T-cell (primary cell): Measurements from ENCODE around the gene PLCL2. TPM values are rescaled to one million over a fixed set of nuclear protein-coding genes. Genes with fewer than 3 reads are reported as not detected.
"Not testable (repeated sequence)": the region's sequence is repeated elsewhere in the genome, so short reads cannot be mapped to it uniquely, and the experiment has no call there.

Source experiments
- ATAC-seq, 4 experiments: fragments of 200-7000 bp in 3 of 4; fragments of 150-1000 bp in 1 of 4; cut with Tn5 transposase; replicated peaks in 1 of 4; 1 replicate in 3 of 4; 2 replicates in 1 of 4; pipeline ENCODE4 v1.10.0; 2021; ENCODE audit warnings: moderate library complexity in 3 of 4, mild to moderate bottlenecking in 2 of 4, moderate number of reproducible peaks in 1 of 4
- CTCF ChIA-PET, 2 donors: fragments of 300-600 bp; sonication (Branson Sonifier 250); formaldehyde crosslinking; loops; one replicate each; lab custom pipeline; 2022; ENCODE audit warnings: antibody characterized with exemption in 2 of 2; lab: Charles Lee
- POLR2A ChIA-PET, 2 donors: fragments of 300-600 bp; sonication (Branson Sonifier 250); formaldehyde crosslinking; loops; one replicate each; lab custom pipeline; 2022; ENCODE audit warnings: antibody characterized with exemption in 2 of 2; lab: Charles Lee
- DNase-seq, 35 experiments: peaks; one replicate each; pipeline versions ENCODE4 v3.0.0 to v3.0.0-alpha.2; 2013 to 2023
- H3K27ac ChIP-seq: one replicate; pipeline ENCODE4 v1.5.1; 2013; ENCODE audit warnings: low read length
- H3K27me3 ChIP-seq, 2 experiments: replicated peaks in 1 of 2; 1 replicate in 1 of 2; 2 replicates in 1 of 2; pipeline versions ENCODE4 v1.6.1 to v1.7.0; 2013; ENCODE audit warnings: low read length in 1 of 2, mixed read lengths in 1 of 2; ENCODE audit not compliant: control insufficient read depth in 2 of 2, insufficient read depth in 2 of 2; ENCODE audit errors: extremely low read depth in 1 of 2
- H3K36me3 ChIP-seq, 2 donors: 1 replicate in 1 of 2; 2 replicates in 1 of 2; pipeline versions ENCODE4 v1.6.1 to v1.7.0; 2013; ENCODE audit warnings: low read length in 1 of 2; ENCODE audit not compliant: control insufficient read depth in 2 of 2, insufficient read depth in 1 of 2; ENCODE audit errors: extremely low read depth in 1 of 2
- H3K4me1 ChIP-seq, 2 experiments: 1 replicate in 1 of 2; 2 replicates in 1 of 2; pipeline versions ENCODE4 v1.6.1 to v1.7.0; 2013; ENCODE audit warnings: low read length in 2 of 2, mixed read lengths in 1 of 2; ENCODE audit not compliant: insufficient read depth in 2 of 2, control insufficient read depth in 1 of 2; ENCODE audit errors: extremely low read depth in 1 of 2
- H3K4me3 ChIP-seq, 2 donors: 1 replicate in 1 of 2; 2 replicates in 1 of 2; pipeline versions ENCODE4 v1.5.1 to v1.7.0; 2013; ENCODE audit warnings: mild to moderate bottlenecking in 2 of 2, low read length in 1 of 2, moderate library complexity in 1 of 2; ENCODE audit not compliant: control insufficient read depth in 1 of 2; ENCODE audit errors: extremely low read depth in 1 of 2
- H3K9me3 ChIP-seq: 2 replicates; pipeline ENCODE4 v1.7.0; 2013
- H3K27ac Mint-ChIP-seq, 2 donors: one replicate each; pipeline ENCODE4 v1.8.0; 2020 to 2021; ENCODE audit warnings: mild to moderate bottlenecking in 2 of 2, mixed read lengths in 2 of 2
- H3K27me3 Mint-ChIP-seq, 2 donors: one replicate each; pipeline ENCODE4 v1.8.0; 2021 to 2022; ENCODE audit warnings: mixed read lengths in 2 of 2
- H3K36me3 Mint-ChIP-seq: one replicate; pipeline ENCODE4 v1.8.0; 2021; ENCODE audit warnings: mixed read lengths
- H3K4me1 Mint-ChIP-seq, 3 donors: one replicate each; pipeline ENCODE4 v1.8.0; 2020 to 2022; ENCODE audit warnings: mixed read lengths in 3 of 3, mild to moderate bottlenecking in 1 of 3
- H3K4me3 Mint-ChIP-seq, 3 donors: one replicate each; pipeline ENCODE4 v1.8.0; 2020 to 2022; ENCODE audit warnings: mild to moderate bottlenecking in 3 of 3, mixed read lengths in 3 of 3, moderate library complexity in 3 of 3
- H3K9me3 Mint-ChIP-seq, 3 donors: one replicate each; pipeline ENCODE4 v1.8.0; 2020 to 2022; ENCODE audit warnings: mixed read lengths in 3 of 3
- WGBS: methylation state at CpG from one replicate; pipeline ENCODE4 v1.1.5; 2013; ENCODE audit warnings: missing lambda C conversion rate; ENCODE audit not compliant: insufficient coverage; 5-methylcytosine and 5-hydroxymethylcytosine counted together
- total RNA-seq, 35 experiments: library from RNA in 6 of 35; stranded (reverse) in 6 of 35; fragments of 120-200 nt in 1 of 35; gene quantifications; one replicate each; pipeline versions ENCODE4 v1.2.1 to v1.2.4 and lab custom pipeline; 2013 to 2026

The PLCL2 gene
- total RNA-seq, 5 donors from 2014 or later (not counting 1 experiment from before 2014, with no cell fraction given): 53.4 to 68.1 (median 60.9) TPM

DNA sequence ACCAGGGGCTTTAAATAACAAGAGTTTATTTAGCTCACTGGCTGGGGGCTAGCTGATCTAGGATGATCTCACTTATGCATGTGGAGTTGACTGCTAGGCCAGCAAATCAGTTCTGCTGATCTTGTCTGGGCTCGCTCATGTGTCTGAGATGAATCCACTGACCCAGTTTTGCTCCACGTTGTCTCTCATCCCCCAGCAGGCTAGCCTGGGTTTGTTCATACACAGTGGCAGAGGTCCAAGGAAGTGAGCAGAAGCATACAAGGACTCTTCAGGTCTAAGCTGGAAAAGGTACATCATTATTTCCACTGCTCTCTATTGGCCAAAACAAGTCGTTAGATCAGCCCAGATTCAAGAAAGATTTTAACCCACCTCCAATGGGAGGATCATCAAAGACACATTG, 238.0 kb downstream of the PLCL2 start:
- Mint-ChIP-seq H3K27me3 (no peaks in the 10 kb centered on the region), H3K36me3 (peaks cover 5% of the 10 kb centered on the region), H3K9me3 (peaks cover 0 to 5% (median 1%) of the 10 kb centered on the region in 3 donors), H3K4me1 (peaks cover 0 to 6% (median 0%) of the 10 kb centered on the region in 3 donors), H3K27ac (no peak overlapping the region), H3K4me3 (no peak overlapping the region)
- ChIA-PET CTCF (no interaction called here), POLR2A (no interaction called here)
- Histone ChIP-seq H3K4me1 (no peaks in the 10 kb centered on the region), H3K4me3 (no peak overlapping the region), H3K27ac (no peak overlapping the region), H3K9me3 (no peaks in the 10 kb centered on the region), H3K36me3 (no peaks in the 10 kb centered on the region), H3K27me3 (no peaks in the 10 kb centered on the region)
- 88% methylated on average over 2 of the region's 3 CpGs for WGBS
- no peak for DNase-seq
- no peak for ATAC-seq

GRCh38 chr3:17125738-17126442, 241.1 kb downstream of the PLCL2 start:
- CTCF ChIA-PET: no interaction called here
- no CpG with 5 or more reads among the region's 2 CpGs for WGBS
- H3K27ac ChIP-seq: no peak overlapping the region

GRCh38 chr3:17128671-17129070, 243.9 kb downstream of the PLCL2 start:
- H3K4me3 ChIP-seq, POLR2A ChIA-PET, CTCF ChIA-PET, H3K27me3 ChIP-seq, H3K9me3 ChIP-seq, H3K27me3 Mint-ChIP-seq, H3K36me3 ChIP-seq, H3K27ac ChIP-seq, H3K4me1 ChIP-seq, H3K9me3 Mint-ChIP-seq, H3K4me1 Mint-ChIP-seq, ATAC-seq, DNase-seq, H3K27ac Mint-ChIP-seq, H3K4me3 Mint-ChIP-seq, H3K36me3 Mint-ChIP-seq: not testable (repeated sequence)
- whole genome bisulfite sequencing: 100% methylated on average over 3 of the region's 3 CpGs

More at GRCh38 chr3:17125738-17126442, 241.1 kb downstream of the PLCL2 start:
- Mint-ChIP-seq H3K27me3 (no peaks in the 10 kb centered on the region), H3K4me1 (peaks cover 0 to 6% (median 0%) of the 10 kb centered on the region in 3 donors), H3K36me3 (peaks cover 5% of the 10 kb centered on the region), H3K9me3 (peaks cover 0 to 5% (median 5%) of the 10 kb centered on the region in 3 donors), H3K27ac (no peak overlapping the region), H3K4me3 (no peak overlapping the region)
- Histone ChIP-seq H3K4me1 (no peaks in the 10 kb centered on the region), H3K9me3 (no peaks in the 10 kb centered on the region), H3K36me3 (no peaks in the 10 kb centered on the region), H3K4me3 (no peak overlapping the region), H3K27me3 (no peaks in the 10 kb centered on the region)
- no peak for ATAC-seq
- no peak for DNase-seq
- POLR2A ChIA-PET: no interaction called here

GRCh38 chr3:17129556-17129955, 244.8 kb downstream of the PLCL2 start:
- Histone ChIP-seq H3K36me3 (no peaks in the 10 kb centered on the region), H3K4me1 (no peaks in the 10 kb centered on the region), H3K27me3 (no peaks in the 10 kb centered on the region), H3K27ac (no peak overlapping the region), H3K4me3 (no peak overlapping the region), H3K9me3 (no peaks in the 10 kb centered on the region)
- Mint-ChIP-seq H3K36me3 (no peaks in the 10 kb centered on the region), H3K4me1 (peaks cover 0 to 6% (median 0%) of the 10 kb centered on the region in 3 donors), H3K4me3 (no peak overlapping the region), H3K27me3 (no peaks in the 10 kb centered on the region), H3K27ac (no peak overlapping the region), H3K9me3 (peaks cover 0 to 5% (median 0%) of the 10 kb centered on the region in 3 donors)
- POLR2A ChIA-PET: no interaction called here
- CTCF ChIA-PET: no interaction called here
- DNase-seq (no peak), ATAC-seq (no peak)
- WGBS: 100% methylated on average over 1 of the region's 3 CpGs

- ATAC-seq: no peak
- peaks cover 3% of the 10 kb centered on the region for H3K36me3 Mint-ChIP-seq
- H3K27me3 Mint-ChIP-seq: no peaks in the 10 kb centered on the region
- H3K4me1 ChIP-seq: no peaks in the 10 kb centered on the region
- no peak overlapping the region for H3K27ac ChIP-seq
- no peaks in the 10 kb centered on the region for H3K36me3 ChIP-seq
- peaks cover 0 to 5% (median 3%) of the 10 kb centered on the region in 3 donors for H3K9me3 Mint-ChIP-seq
- 100% methylated on average over 3 of the region's 3 CpGs for WGBS
- no peaks in the 10 kb centered on the region for H3K9me3 ChIP-seq
- no peaks in the 10 kb centered on the region for H3K27me3 ChIP-seq
- no peak overlapping the region for H3K4me3 Mint-ChIP-seq
- no peak overlapping the region for H3K4me3 ChIP-seq
- no peak overlapping the region for H3K27ac Mint-ChIP-seq
- peaks cover 0 to 6% (median 0%) of the 10 kb centered on the region in 3 donors for H3K4me1 Mint-ChIP-seq
- ChIA-PET POLR2A (no interaction called here), CTCF (interaction anchor here in 1 of 2 donors (0.6 kb wide), 1 partner anchor 1728 kb away, joined by 5 read pairs; no protein-coding TSS in a partner anchor)
- no peak for DNase-seq
Measured at GRCh38 chr3:17130956-17131355, 246.2 kb downstream of the PLCL2 start.

- H3K27ac Mint-ChIP-seq: no peak overlapping the region
- ChIA-PET POLR2A (no interaction called here), CTCF (interaction anchor here in 1 of 2 donors (0.6 kb wide), 2 partner anchors 621 to 860 kb away, joined by 3 to 5 read pairs; no protein-coding TSS in a partner anchor)
- Histone ChIP-seq H3K27me3 (no peaks in the 10 kb centered on the region), H3K36me3 (no peaks in the 10 kb centered on the region), H3K4me3 (no peak overlapping the region), H3K4me1 (no peaks in the 10 kb centered on the region), H3K27ac (no peak overlapping the region), H3K9me3 (no peaks in the 10 kb centered on the region)
- H3K4me3 Mint-ChIP-seq: no peak overlapping the region
- ATAC-seq (no peak), DNase-seq (no peak)
- no peaks in the 10 kb centered on the region for H3K27me3 Mint-ChIP-seq
- 93% methylated on average over 2 of the region's 10 CpGs for WGBS
- H3K36me3 Mint-ChIP-seq: peaks cover 3% of the 10 kb centered on the region
- H3K4me1 Mint-ChIP-seq: peaks cover 0 to 6% (median 0%) of the 10 kb centered on the region in 3 donors
- peaks cover 0 to 5% (median 3%) of the 10 kb centered on the region in 3 donors for H3K9me3 Mint-ChIP-seq
Measured at GRCh38 chr3:17132286-17133115, 247.7 kb downstream of the PLCL2 start.
